Psoas muscle (tissue), 8 donors: ENCODE results near the gene CRTAC1. TPM values are rescaled to one million over a fixed set of nuclear protein-coding genes. Genes with fewer than 3 reads are reported as not detected.

ENCODE experiments used
- ATAC-seq, 4 donors: fragments of 200-7000 bp; cut with Tn5 transposase; one replicate each; pipeline ENCODE4 v1.9.1; 2020; ENCODE audit warnings: moderate library complexity in 3 of 4, mild to moderate bottlenecking in 2 of 4
- DNase-seq, 2 donors: peaks; one replicate each; pipeline ENCODE4 v3.0.0-alpha.2; 2020
- H3K27ac ChIP-seq: fragments of 200-600 bp; one replicate; pipeline ENCODE4 v1.8.0; 2022
- H3K27me3 ChIP-seq, 3 donors: fragments of 200-600 bp in 1 of 3; one replicate each; pipeline versions ENCODE4 v1.6.1 to v1.8.0; 2013 to 2022; ENCODE audit warnings: low read length in 2 of 3, mild to moderate bottlenecking in 2 of 3, moderate library complexity in 1 of 3; ENCODE audit not compliant: insufficient read depth in 3 of 3
- H3K36me3 ChIP-seq, 2 donors: fragments of 200-600 bp in 1 of 2; one replicate each; pipeline versions ENCODE4 v1.6.1 to v1.8.0; 2013 to 2022; ENCODE audit warnings: low read depth in 1 of 2, mild to moderate bottlenecking in 1 of 2, moderate library complexity in 1 of 2; ENCODE audit not compliant: insufficient read depth in 1 of 2
- H3K4me1 ChIP-seq: fragments of 200-600 bp; one replicate; pipeline ENCODE4 v1.8.0; 2022
- H3K4me3 ChIP-seq: fragments of 200-600 bp; one replicate; pipeline ENCODE4 v1.8.0; 2022; ENCODE audit warnings: mild to moderate bottlenecking
- H3K9me3 ChIP-seq: fragments of 200-600 bp; one replicate; pipeline ENCODE4 v1.8.0; 2022
- CTCF ChIP-seq: fragments of 200-600 bp; IDR thresholded peaks from one replicate; pipeline ENCODE4 v1.8.0; 2022; ENCODE audit warnings: antibody characterized with exemption
- WGBS, 3 donors: extraction: QIAGEN DNeasy Blood & Tissue Kit; methylation state at CpG; one replicate each; pipeline versions ENCODE4 v1.1.6 to v1.1.7; 2013; 5-methylcytosine and 5-hydroxymethylcytosine counted together
- intact Hi-C, 2 donors: fragments of 100-400 bp; cut with DNase I; formaldehyde crosslinking; loops; one replicate each; pipeline versions ENCODE4 v1.11.0 to v1.14.2; 2022
- long read RNA-seq, 2 donors: library from polyadenylated mRNA; unstranded; transcript quantifications; one replicate each; pipeline ENCODE4 v2.0.0, GENCODE V29; 2021
- polyA plus RNA-seq, 3 donors: library from polyadenylated mRNA; stranded (reverse); fragments of 200-250 nt; gene quantifications; one replicate each; pipeline ENCODE4 v1.2.3, GENCODE V29; 2013
- total RNA-seq, 4 donors: library from RNA; stranded (reverse); fragmentation: NEBNext Ultra II Directional in 2 of 4; extraction: Animal tissue kit (Norgen Biotek cat#: 25700) in 2 of 4; gene quantifications; one replicate each; pipeline versions ENCODE4 v1.2.1 to v1.2.4, GENCODE V29; 2021 to 2023
- donor health status: healthy with polysubstance abuse.
- donor health status: DM: no; HTN: no; CAD: no; lungs with moderate emphysema.
- donor health status: Bipolar disorder and iron deficiency.
- donor health status: healthy.
- donor health status: DM: yes; HTN: yes; CAD: no.
- donor health status: DM: no; HTN: no; CAD: no.
- donor health status: DM: no; HTN: no; CAD: no.
- donor health status: DM: yes; HTN: yes; CAD: no.

CRTAC1 gene
- total RNA-seq (under 1 TPM; 0.07 to 0.93 (median 0.35) TPM), polyA plus RNA-seq (under 1 TPM; 0.30 to 0.47 (median 0.30) TPM)
- long read RNA-seq, donor 1, result 0 reads
- long read RNA-seq, donor 2, partial matches to known transcripts, result 0 of 3 reads
- long read RNA-seq, donor 2, other reads (novel, unspliced or antisense), result 2 of 3 reads

DNA sequence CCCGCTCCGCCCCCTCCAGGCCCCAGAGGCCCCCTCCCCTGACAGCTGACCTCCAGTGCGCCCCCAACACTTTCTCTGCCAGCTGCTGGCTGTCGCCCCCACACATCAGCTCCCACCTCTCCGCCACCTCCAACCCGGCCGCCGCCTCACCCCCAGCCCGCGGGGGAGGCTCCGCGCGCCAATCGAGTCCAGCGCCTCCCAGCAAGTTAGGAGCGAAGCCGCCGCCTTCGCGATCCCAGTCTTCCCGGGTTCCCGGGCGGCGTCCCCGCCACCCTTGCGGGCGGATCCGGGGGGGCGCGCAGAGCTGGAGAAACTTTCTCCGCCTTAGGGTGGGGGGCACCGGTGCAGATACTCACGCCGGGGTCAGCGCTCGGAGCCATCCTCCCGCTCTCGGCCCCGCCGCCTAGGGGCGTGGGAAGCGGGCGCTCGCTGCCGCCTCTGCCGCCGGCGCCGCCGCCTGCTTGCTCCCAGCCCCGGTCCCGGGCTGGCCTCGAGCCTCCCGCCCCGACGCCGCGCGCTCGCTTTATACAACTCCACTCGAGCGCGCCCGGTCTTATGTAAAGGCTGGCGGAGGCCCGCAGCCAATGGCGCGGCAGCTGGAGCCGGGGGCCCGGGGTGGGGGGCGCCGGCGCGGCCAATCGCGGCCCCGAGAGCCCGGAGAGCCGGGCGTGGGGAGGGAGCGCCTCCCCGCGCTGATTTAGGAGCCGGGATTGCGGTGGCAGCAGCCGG is at the start of gene CRTAC1:
TSS of gene CRTAC1 (minus strand) at position 529 of the 729 bp plus-strand sequence. CDS start at position 380, 149 bp downstream.
- intact Hi-C loops, result no loop called here
- ATAC-seq (peak; percentile 70 to 94 (median 86)), DNase-seq (peak; percentile 48 to 71)
- H3K4me1 ChIP-seq, result peaks cover 4% of the 10 kb centered on the region
- H3K4me3 ChIP-seq, result peak within 1 kb of the TSS; percentile 58
- peaks cover 5 to 61% (median 10%) of the 10 kb centered on the region in 3 donors for H3K27me3 ChIP-seq
- WGBS, 3 donors, result 0 to 1% (median 1%) methylated on average over 68 to 86 of the region's 86 CpGs
- no peaks in the 10 kb centered on the region for H3K9me3 ChIP-seq
- H3K27ac ChIP-seq, result no peak within 1 kb of the TSS
- no peaks in the 10 kb centered on the region for H3K36me3 ChIP-seq
- TF ChIP-seq CTCF, result no peak

DNA sequence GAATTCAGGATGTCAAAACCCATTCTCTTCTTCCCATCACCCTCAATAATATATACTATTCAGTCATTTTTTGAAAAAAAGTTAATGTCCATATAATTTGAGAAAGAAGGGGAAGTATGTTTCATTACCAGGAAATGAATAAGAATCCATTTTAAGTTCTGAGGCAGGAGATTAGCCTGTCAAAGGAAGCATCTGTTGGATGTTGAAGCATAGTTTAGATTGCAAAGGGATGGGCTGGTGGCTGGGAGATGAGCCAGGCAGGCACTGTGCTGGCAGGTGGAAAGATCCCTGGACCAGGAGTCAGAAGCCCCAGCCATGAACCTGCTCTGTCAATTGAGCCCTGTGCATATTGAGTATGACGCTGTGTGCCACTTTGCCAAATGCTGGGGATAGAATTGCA is 48.4 kb upstream of the CRTAC1 start:
- ATAC-seq (no peak), DNase-seq (no peak)
- 88 to 93% (median 89%) methylated on average over 1 of the region's 1 CpG for WGBS, 3 donors

DNA sequence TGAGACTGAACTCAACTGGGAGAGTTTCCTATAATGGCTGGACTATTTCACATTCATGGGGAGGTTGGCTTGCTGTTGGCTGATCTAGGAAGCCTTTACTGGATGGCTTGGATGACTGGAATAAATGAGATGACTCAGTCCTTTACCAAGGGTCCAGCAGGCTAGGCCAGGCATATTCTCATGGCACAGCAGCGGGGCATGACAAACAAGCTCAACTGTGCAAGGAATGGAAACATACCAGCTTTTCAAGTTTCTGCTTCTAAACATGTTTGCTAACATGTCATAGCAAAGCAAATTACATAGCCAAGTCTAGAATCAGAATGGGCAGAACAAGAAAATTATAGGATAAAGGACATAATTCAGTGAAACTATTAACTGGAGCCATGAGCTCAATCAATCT is 46.8 kb upstream of the CRTAC1 start:
- no peak for DNase-seq
- Histone ChIP-seq H3K27ac (no peak overlapping the region), H3K4me3 (no peak overlapping the region), H3K4me1 (no peaks in the 10 kb centered on the region), H3K9me3 (no peaks in the 10 kb centered on the region), H3K36me3 (no peaks in the 10 kb centered on the region), H3K27me3 (peaks cover 0 to 18% (median 0%) of the 10 kb centered on the region in 3 donors)
- no peak for TF ChIP-seq CTCF
- intact Hi-C loops, result no loop called here
- no peak for ATAC-seq
- WGBS, 3 donors, result 44 to 65% (median 64%) methylated on average over 1 of the region's 1 CpG

More for the DNA sequence above, 48.4 kb upstream of the CRTAC1 start:
- Histone ChIP-seq H3K27me3 (peaks cover 0 to 5% (median 0%) of the 10 kb centered on the region in 3 donors), H3K9me3 (no peaks in the 10 kb centered on the region), H3K4me3 (no peak overlapping the region), H3K27ac (no peak overlapping the region), H3K36me3 (no peaks in the 10 kb centered on the region), H3K4me1 (no peaks in the 10 kb centered on the region)
- intact Hi-C loops, result no loop called here
- no peak for TF ChIP-seq CTCF

DNA sequence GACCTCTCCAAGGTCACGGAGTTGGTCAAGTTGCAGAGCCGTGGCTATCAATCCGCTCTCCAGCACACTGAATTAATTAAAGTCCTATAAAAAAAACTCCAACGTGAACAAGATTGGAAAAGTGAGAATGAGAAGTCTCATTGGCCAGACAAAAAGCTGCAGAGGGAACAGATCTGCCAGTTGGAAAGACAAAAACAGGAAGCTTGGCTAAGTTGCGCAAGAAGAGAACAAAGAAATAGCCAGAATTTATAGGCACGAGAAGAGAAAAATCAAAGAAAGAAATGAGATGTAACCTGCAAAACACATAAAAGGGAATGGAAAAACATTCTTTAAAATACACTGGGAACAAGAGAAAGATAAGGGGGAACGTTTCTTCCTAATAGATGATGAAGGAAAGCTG is 45.7 kb upstream of the CRTAC1 start:
- 59 to 68% (median 61%) methylated on average over 7 of the region's 7 CpGs for WGBS, 3 donors

More for the DNA sequence above, 45.7 kb upstream of the CRTAC1 start:
- TF ChIP-seq CTCF, result no peak
- no peak overlapping the region for H3K27ac ChIP-seq
- H3K4me1 ChIP-seq, result no peaks in the 10 kb centered on the region
- intact Hi-C loops, result no loop called here
- peaks cover 0 to 19% (median 0%) of the 10 kb centered on the region in 3 donors for H3K27me3 ChIP-seq
- H3K36me3 ChIP-seq, result no peaks in the 10 kb centered on the region
- no peak overlapping the region for H3K4me3 ChIP-seq
- ATAC-seq, result no peak
- H3K9me3 ChIP-seq, result no peaks in the 10 kb centered on the region
- DNase-seq, result no peak
